ENCODE data around the gene CARMIL3. TPM values are rescaled to one million over a fixed set of nuclear protein-coding genes. Genes with fewer than 3 reads are reported as not detected.

CARMIL3 gene
- total RNA-seq, 1 experiment from 2014 or later, result not detected

DNA sequence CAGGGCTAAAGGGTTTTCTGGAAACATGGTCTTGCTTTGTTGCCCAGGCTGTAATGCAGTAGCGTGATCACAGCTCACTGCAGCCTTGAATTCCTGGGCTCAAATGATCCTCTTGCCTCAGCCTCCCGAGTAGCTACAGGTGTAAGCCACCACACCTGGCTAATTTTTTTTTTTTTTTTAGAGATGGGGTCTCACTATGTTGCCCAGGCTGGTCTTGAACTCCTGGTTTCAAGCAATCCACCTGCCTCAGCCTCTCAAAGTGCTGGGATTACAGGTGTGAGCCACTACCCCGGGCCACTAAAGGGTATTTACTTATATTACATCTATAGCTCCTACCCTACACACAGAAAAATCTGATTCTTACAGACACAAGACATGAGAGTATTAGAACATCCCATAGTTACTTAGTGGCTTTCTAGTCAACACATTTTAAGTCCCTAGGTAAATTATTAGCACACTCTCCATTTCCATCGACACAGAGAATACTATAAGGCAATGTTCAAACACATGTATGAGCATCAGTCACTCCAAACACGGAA lies 56.6 kb downstream of the CARMIL3 start:
- intact Hi-C loops (cut with micrococcal nuclease), result loop anchor here (1.0 to 5.0 kb wide), 4 partner anchors 14 to 189 kb away; partner anchors contain the start of genes DHRS1, NOP9 and PCK2
- Mint-ChIP-seq H3K36me3 (ENCODE audit: insufficient read depth, unreplicated experiment) (no peaks in the 10 kb centered on the region), H3K4me1 (ENCODE audit: insufficient read depth, unreplicated experiment) (peaks cover 11% of the 10 kb centered on the region), H3K4me3 (ENCODE audit: unreplicated experiment) (no peak overlapping the region), H3K9me3 (ENCODE audit: unreplicated experiment) (no peaks in the 10 kb centered on the region), H3K27ac (ENCODE audit: low read depth, unreplicated experiment) (no peak overlapping the region), H3K27me3 (ENCODE audit: insufficient read depth, unreplicated experiment) (no peaks in the 10 kb centered on the region)
- DNase-seq (ENCODE audit: unreplicated experiment), result no peak
- ChIA-PET CTCF (interaction anchor here (0.6 to 10.7 kb wide), 39 partner anchors 8 to 640 kb away, joined by 3 to 272 read pairs (median 4); partner anchors contain the start of genes IRF9, PCK2, PSME1 and PSME2), POLR2A (interaction anchor here (0.6 to 6.8 kb wide), 17 partner anchors 8 to 190 kb away, joined by 3 to 90 read pairs (median 4); partner anchors contain the start of genes EMC9, IPO4, IRF9 and PCK2)
- TF ChIP-seq, protein P1, sequence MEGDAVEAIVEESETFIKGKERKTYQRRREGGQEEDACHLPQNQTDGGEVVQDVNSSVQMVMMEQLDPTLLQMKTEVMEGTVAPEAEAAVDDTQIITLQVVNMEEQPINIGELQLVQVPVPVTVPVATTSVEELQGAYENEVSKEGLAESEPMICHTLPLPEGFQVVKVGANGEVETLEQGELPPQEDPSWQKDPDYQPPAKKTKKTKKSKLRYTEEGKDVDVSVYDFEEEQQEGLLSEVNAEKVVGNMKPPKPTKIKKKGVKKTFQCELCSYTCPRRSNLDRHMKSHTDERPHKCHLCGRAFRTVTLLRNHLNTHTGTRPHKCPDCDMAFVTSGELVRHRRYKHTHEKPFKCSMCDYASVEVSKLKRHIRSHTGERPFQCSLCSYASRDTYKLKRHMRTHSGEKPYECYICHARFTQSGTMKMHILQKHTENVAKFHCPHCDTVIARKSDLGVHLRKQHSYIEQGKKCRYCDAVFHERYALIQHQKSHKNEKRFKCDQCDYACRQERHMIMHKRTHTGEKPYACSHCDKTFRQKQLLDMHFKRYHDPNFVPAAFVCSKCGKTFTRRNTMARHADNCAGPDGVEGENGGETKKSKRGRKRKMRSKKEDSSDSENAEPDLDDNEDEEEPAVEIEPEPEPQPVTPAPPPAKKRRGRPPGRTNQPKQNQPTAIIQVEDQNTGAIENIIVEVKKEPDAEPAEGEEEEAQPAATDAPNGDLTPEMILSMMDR (IDR thresholded peaks at IDR 0.05; ENCODE audit: unreplicated experiment), result no peak
- no TSS peak for BruUV-seq (replicated peaks)

DNA sequence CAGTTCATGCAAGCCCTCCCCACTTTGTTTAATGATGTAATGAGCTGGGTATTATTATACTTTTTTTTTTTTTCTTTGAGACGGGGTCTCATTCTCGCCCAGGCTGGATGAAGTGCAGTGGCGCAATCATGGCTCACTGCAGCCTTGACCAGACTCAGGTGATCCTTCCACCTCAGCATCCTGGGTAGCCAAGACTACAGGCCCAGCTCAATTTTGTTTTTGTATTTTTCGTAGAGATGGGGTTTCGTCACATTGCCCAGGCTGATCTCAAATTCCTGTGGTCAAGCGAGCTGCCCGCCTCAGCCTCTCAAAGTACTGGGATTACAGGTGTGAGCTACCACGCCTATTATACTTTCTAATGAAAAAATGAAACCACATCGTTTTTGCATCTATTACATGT lies 58.3 kb downstream of the CARMIL3 start:
- intact Hi-C loops (cut with micrococcal nuclease), result no loop called here
- ChIA-PET POLR2A (interaction anchor here (0.6 to 6.8 kb wide), 20 partner anchors 17 to 824 kb away, joined by 3 to 90 read pairs (median 3); partner anchors contain the start of genes DHRS4L2, EMC9, IPO4 and IRF9), CTCF (interaction anchor here (0.5 to 10.7 kb wide), 20 partner anchors 9 to 1120 kb away, joined by 3 to 272 read pairs (median 4); partner anchors contain the start of genes IRF9 and PCK2)
- TF ChIP-seq, protein P1 (IDR thresholded peaks at IDR 0.05; ENCODE audit: unreplicated experiment), result no peak
- H3K4me1 Mint-ChIP-seq (ENCODE audit: insufficient read depth, unreplicated experiment), result peaks cover 11% of the 10 kb centered on the region
- no peaks in the 10 kb centered on the region for H3K27me3 Mint-ChIP-seq (ENCODE audit: insufficient read depth, unreplicated experiment)
- H3K36me3 Mint-ChIP-seq (ENCODE audit: insufficient read depth, unreplicated experiment), result peaks cover 9% of the 10 kb centered on the region
- no peaks in the 10 kb centered on the region for H3K9me3 Mint-ChIP-seq (ENCODE audit: unreplicated experiment)
- no peak overlapping the region for H3K4me3 Mint-ChIP-seq (ENCODE audit: unreplicated experiment)
- peak; percentile 65 for DNase-seq (ENCODE audit: unreplicated experiment)
- no peak overlapping the region for H3K27ac Mint-ChIP-seq (ENCODE audit: low read depth, unreplicated experiment)
- BruUV-seq (replicated peaks), result no TSS peak

DNA sequence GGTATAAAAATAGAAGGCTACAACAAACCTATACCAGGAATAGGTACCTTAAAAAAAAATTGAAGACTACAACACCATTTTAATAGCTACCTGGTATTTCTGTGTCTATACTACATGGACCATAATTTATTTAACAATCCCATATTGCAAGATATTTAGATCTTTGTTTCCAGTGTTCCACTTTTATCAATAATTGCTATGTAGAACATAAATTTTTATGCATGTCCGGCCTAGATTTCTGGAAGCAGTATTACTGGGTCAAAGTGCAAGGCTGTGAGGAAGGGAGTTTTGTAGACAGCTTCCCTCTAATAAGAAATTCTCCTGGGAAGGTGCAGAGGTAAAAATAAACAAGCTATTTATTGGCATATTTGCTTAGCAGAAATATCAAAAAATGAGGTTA lies 58.7 kb downstream of the CARMIL3 start:
- intact Hi-C loops (cut with micrococcal nuclease), result no loop called here
- DNase-seq (ENCODE audit: unreplicated experiment), result no peak
- POLR2A ChIA-PET, result interaction anchor here (0.6 to 6.8 kb wide), 21 partner anchors 13 to 824 kb away, joined by 3 to 90 read pairs (median 3); partner anchors contain the start of genes DHRS4L2, EMC9, IPO4 and IRF9
- Mint-ChIP-seq H3K4me1 (ENCODE audit: insufficient read depth, unreplicated experiment) (peaks cover 15% of the 10 kb centered on the region), H3K9me3 (ENCODE audit: unreplicated experiment) (no peaks in the 10 kb centered on the region), H3K36me3 (ENCODE audit: insufficient read depth, unreplicated experiment) (peaks cover 10% of the 10 kb centered on the region), H3K27ac (ENCODE audit: low read depth, unreplicated experiment) (no peak overlapping the region), H3K27me3 (ENCODE audit: insufficient read depth, unreplicated experiment) (no peaks in the 10 kb centered on the region), H3K4me3 (ENCODE audit: unreplicated experiment) (no peak overlapping the region)
- CTCF ChIA-PET, result interaction anchor here (0.6 to 10.7 kb wide), 16 partner anchors 15 to 635 kb away, joined by 3 to 272 read pairs (median 4); partner anchors contain the start of genes DHRS1, IRF9, NOP9 and PCK2
- no TSS peak for BruUV-seq (replicated peaks)
- TF ChIP-seq, protein P1 (IDR thresholded peaks at IDR 0.05; ENCODE audit: unreplicated experiment), result no peak

DNA sequence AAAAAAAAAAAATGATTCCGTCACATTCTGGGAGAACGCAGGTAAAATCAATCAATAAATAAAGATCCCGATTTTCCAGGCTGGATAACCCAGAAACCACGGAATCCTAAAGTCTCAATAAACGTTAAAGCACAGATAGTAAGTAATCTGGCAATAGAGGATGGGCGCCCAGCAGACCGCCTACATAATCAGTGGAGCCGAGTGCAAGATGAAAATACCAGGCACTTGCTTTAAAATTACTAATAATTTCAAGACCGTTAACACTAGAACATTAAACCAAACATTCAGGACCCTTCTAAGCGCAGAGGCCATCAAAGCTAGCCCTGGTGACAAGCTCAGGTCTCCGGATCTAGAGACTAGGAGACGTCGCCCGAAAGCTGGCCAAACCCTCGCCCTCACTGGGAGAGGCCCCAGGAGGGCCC lies 61.6 kb downstream of the CARMIL3 start:
- no peak for DNase-seq (ENCODE audit: unreplicated experiment)
- intact Hi-C loops (cut with micrococcal nuclease), result no loop called here
- Mint-ChIP-seq H3K36me3 (ENCODE audit: insufficient read depth, unreplicated experiment) (peaks cover 23% of the 10 kb centered on the region), H3K27ac (ENCODE audit: low read depth, unreplicated experiment) (peak overlapping the region; percentile 99), H3K4me1 (ENCODE audit: insufficient read depth, unreplicated experiment) (peaks cover 14% of the 10 kb centered on the region), H3K4me3 (ENCODE audit: unreplicated experiment) (peak overlapping the region; percentile 97), H3K9me3 (ENCODE audit: unreplicated experiment) (no peaks in the 10 kb centered on the region), H3K27me3 (ENCODE audit: insufficient read depth, unreplicated experiment) (no peaks in the 10 kb centered on the region)
- CTCF ChIA-PET, result interaction anchor here (0.6 to 2.1 kb wide), 9 partner anchors 20 to 1228 kb away, joined by 3 to 8 read pairs (median 5); no protein-coding TSS in a partner anchor
- TSS peak; percentile 83 for BruUV-seq (replicated peaks)
- TF ChIP-seq, protein P1 (IDR thresholded peaks at IDR 0.05; ENCODE audit: unreplicated experiment), result no peak
- POLR2A ChIA-PET, result interaction anchor here (0.6 to 6.6 kb wide), 22 partner anchors 9 to 792 kb away, joined by 3 to 252 read pairs (median 10); partner anchors contain the start of genes CHMP4A, DHRS4L2, EMC9 and FITM1
